Neural crest cell (in vitro differentiated cells): ENCODE results near the gene SOX2. TPM values are rescaled to one million over a fixed set of nuclear protein-coding genes. Genes with fewer than 3 reads are reported as not detected.

Source experiments
- DNase-seq: peaks from one replicate; pipeline ENCODE4 v3.0.0; 2021; ENCODE audit warnings: low read depth, mixed read lengths, low spot score
- H3K27ac Mint-ChIP-seq: one replicate; pipeline ENCODE4 v1.8.0; 2021; ENCODE audit warnings: mild to moderate bottlenecking, mixed read lengths; ENCODE audit not compliant: unreplicated experiment
- H3K27me3 Mint-ChIP-seq: 2 replicates; pipeline ENCODE4 v1.8.0; 2021; ENCODE audit warnings: low read depth, mild to moderate bottlenecking, mixed read lengths
- H3K36me3 Mint-ChIP-seq: 2 replicates; pipeline ENCODE4 v1.8.0; 2021; ENCODE audit warnings: low read depth, mild to moderate bottlenecking, mixed read lengths
- H3K4me1 Mint-ChIP-seq: 2 replicates; pipeline ENCODE4 v1.8.0; 2021; ENCODE audit warnings: mixed read lengths
- H3K4me3 Mint-ChIP-seq: one replicate; pipeline ENCODE4 v1.8.0; 2021; ENCODE audit warnings: mild to moderate bottlenecking, mixed read lengths
- H3K9me3 Mint-ChIP-seq: 2 replicates; pipeline ENCODE4 v1.8.0; 2021; ENCODE audit warnings: mixed read lengths
- CTCF ChIP-seq: fragments of 200-600 bp; sonication (generic); conservative IDR thresholded peaks from 2 replicates; pipeline ENCODE4 v1.5.0; 2021; ENCODE audit warnings: antibody characterized with exemption, mild to moderate bottlenecking
- total RNA-seq: library from RNA; stranded (reverse); gene quantifications from 2 replicates; pipeline ENCODE4 v1.2.1, GENCODE V29; 2021

Gene SOX2
- total RNA-seq, 1 donor from 2014 or later = 105 TPM

GRCh38 chr3:181695661-181696491, 15.8 kb upstream of the SOX2 start:
- peaks cover 52% of the 10 kb centered on the region for H3K4me1 Mint-ChIP-seq
- no peak for TF ChIP-seq CTCF
- peaks cover 2% of the 10 kb centered on the region for H3K36me3 Mint-ChIP-seq
- H3K9me3 Mint-ChIP-seq = peaks cover 3% of the 10 kb centered on the region
- H3K27ac Mint-ChIP-seq = no peak overlapping the region
- no peaks in the 10 kb centered on the region for H3K27me3 Mint-ChIP-seq
- no peak overlapping the region for H3K4me3 Mint-ChIP-seq
- no peak for DNase-seq

- no peak overlapping the region for H3K27ac Mint-ChIP-seq
- no peaks in the 10 kb centered on the region for H3K27me3 Mint-ChIP-seq
- DNase-seq = no peak
- H3K4me3 Mint-ChIP-seq = no peak overlapping the region
- H3K4me1 Mint-ChIP-seq = peaks cover 60% of the 10 kb centered on the region
- H3K9me3 Mint-ChIP-seq = peaks cover 3% of the 10 kb centered on the region
- H3K36me3 Mint-ChIP-seq = peaks cover 2% of the 10 kb centered on the region
- TF ChIP-seq CTCF = no peak
Measured at GRCh38 chr3:181696626-181697230, 15.0 kb upstream of the SOX2 start.

- peaks cover 3% of the 10 kb centered on the region for H3K36me3 Mint-ChIP-seq
- TF ChIP-seq CTCF = no peak
- peak overlapping the region; percentile 76 for H3K4me3 Mint-ChIP-seq
- no peaks in the 10 kb centered on the region for H3K27me3 Mint-ChIP-seq
- no peak for DNase-seq
- no peak overlapping the region for H3K27ac Mint-ChIP-seq
- peaks cover 3% of the 10 kb centered on the region for H3K9me3 Mint-ChIP-seq
- peaks cover 60% of the 10 kb centered on the region for H3K4me1 Mint-ChIP-seq
Measured at GRCh38 chr3:181698263-181698954, 13.3 kb upstream of the SOX2 start.

- Mint-ChIP-seq H3K27ac (peak overlapping the region; percentile 72), H3K4me1 (peaks cover 62% of the 10 kb centered on the region), H3K4me3 (peak overlapping the region; percentile 76), H3K36me3 (peaks cover 6% of the 10 kb centered on the region), H3K27me3 (no peaks in the 10 kb centered on the region), H3K9me3 (peaks cover 3% of the 10 kb centered on the region)
- DNase-seq = no peak
- no peak for TF ChIP-seq CTCF
Measured at GRCh38 chr3:181699171-181699903, 12.4 kb upstream of the SOX2 start.
